ENCODE data around the gene MRTO4.

DNA sequence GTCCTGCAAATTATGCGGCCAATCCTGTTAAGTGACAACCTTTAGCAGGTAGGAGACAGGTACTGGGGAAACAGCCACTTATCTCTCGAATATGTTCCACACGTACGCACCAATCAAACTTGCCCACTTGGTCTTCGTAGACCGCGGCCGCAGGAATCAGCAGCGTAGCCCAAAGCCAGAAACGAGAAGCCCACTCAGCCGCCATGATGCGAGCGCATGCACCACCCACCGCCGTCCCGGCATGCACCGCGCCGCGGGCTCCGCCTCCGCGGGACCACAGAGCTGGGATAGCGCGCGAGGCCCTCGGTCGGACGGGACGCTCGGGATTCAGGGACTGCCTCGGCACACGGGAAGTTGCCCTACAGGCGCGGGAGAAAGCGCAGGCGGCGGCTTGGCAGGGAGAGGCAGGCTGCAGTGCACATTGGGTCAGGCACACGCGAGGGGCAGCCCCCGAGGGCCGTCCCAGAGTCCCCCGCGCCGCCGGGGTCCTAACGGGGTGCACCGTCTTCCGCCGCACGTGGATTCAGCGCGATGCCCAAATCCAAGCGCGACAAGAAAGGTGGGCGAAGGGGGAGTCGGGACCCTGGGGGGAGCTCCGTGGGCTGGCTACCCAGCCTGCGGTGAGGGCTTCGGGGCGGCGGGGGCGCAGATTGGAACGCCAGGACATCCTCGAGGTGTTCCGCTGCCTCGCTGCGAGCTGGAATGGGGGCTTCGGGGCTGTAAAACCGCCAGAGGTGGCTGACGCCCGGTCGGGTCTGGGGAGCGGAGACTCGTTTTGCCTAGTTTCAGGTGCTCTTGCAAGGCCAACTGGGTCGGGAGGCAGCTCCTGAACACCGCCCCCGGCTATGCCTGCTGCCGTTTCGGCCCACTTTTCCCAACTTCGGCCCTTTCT is at the start of gene MRTO4, which contains the start of gene EMC1:
- TF ChIP-seq, protein P1, sequence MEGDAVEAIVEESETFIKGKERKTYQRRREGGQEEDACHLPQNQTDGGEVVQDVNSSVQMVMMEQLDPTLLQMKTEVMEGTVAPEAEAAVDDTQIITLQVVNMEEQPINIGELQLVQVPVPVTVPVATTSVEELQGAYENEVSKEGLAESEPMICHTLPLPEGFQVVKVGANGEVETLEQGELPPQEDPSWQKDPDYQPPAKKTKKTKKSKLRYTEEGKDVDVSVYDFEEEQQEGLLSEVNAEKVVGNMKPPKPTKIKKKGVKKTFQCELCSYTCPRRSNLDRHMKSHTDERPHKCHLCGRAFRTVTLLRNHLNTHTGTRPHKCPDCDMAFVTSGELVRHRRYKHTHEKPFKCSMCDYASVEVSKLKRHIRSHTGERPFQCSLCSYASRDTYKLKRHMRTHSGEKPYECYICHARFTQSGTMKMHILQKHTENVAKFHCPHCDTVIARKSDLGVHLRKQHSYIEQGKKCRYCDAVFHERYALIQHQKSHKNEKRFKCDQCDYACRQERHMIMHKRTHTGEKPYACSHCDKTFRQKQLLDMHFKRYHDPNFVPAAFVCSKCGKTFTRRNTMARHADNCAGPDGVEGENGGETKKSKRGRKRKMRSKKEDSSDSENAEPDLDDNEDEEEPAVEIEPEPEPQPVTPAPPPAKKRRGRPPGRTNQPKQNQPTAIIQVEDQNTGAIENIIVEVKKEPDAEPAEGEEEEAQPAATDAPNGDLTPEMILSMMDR (IDR thresholded peaks at IDR 0.05 in 2 of 3, conservative IDR thresholded peaks at IDR 0.05 in 1 of 3; ENCODE audit: borderline replicate concordance in 1 of 3, insufficient read depth in 1 of 3, low read depth in 2 of 3, low read length in 2 of 3) = no peak
- TF ChIP-seq, protein P2, sequence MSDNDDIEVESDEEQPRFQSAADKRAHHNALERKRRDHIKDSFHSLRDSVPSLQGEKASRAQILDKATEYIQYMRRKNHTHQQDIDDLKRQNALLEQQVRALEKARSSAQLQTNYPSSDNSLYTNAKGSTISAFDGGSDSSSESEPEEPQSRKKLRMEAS (IDR thresholded peaks at IDR 0.05) = peak; percentile 99
- TF ChIP-seq POLR2A (IDR thresholded peaks at IDR 0.05; ENCODE audit: borderline replicate concordance, extremely low read depth, insufficient read depth, insufficient read length) = peak; percentile 76
- TF ChIP-seq JUND (IDR thresholded peaks at IDR 0.05) = no peak
- TF ChIP-seq, protein P3, sequence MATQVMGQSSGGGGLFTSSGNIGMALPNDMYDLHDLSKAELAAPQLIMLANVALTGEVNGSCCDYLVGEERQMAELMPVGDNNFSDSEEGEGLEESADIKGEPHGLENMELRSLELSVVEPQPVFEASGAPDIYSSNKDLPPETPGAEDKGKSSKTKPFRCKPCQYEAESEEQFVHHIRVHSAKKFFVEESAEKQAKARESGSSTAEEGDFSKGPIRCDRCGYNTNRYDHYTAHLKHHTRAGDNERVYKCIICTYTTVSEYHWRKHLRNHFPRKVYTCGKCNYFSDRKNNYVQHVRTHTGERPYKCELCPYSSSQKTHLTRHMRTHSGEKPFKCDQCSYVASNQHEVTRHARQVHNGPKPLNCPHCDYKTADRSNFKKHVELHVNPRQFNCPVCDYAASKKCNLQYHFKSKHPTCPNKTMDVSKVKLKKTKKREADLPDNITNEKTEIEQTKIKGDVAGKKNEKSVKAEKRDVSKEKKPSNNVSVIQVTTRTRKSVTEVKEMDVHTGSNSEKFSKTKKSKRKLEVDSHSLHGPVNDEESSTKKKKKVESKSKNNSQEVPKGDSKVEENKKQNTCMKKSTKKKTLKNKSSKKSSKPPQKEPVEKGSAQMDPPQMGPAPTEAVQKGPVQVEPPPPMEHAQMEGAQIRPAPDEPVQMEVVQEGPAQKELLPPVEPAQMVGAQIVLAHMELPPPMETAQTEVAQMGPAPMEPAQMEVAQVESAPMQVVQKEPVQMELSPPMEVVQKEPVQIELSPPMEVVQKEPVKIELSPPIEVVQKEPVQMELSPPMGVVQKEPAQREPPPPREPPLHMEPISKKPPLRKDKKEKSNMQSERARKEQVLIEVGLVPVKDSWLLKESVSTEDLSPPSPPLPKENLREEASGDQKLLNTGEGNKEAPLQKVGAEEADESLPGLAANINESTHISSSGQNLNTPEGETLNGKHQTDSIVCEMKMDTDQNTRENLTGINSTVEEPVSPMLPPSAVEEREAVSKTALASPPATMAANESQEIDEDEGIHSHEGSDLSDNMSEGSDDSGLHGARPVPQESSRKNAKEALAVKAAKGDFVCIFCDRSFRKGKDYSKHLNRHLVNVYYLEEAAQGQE (IDR thresholded peaks at IDR 0.05; ENCODE audit: low read depth) = no peak
- TF ChIP-seq ZNF274 (IDR thresholded peaks at IDR 0.05; ENCODE audit: low read depth, low read length) = no peak
- no peak for TF ChIP-seq RAD21 (IDR thresholded peaks at IDR 0.05; ENCODE audit: low read depth)
- TF ChIP-seq ZBTB33 (IDR thresholded peaks at IDR 0.05; ENCODE audit: extremely low read depth, insufficient replicate concordance, low read length) = peak; percentile 11
- TF ChIP-seq EZH2 (IDR thresholded peaks at IDR 0.05) = no peak
- no peak for TF ChIP-seq EZH2phosphoT487 (IDR thresholded peaks at IDR 0.05; ENCODE audit: borderline replicate concordance)
- TF ChIP-seq POLR2AphosphoS5 (IDR thresholded peaks at IDR 0.05; ENCODE audit: low read depth, low read length) = peak; percentile 83
